ENCODE data around the gene ORC6. TPM values are rescaled to one million over a fixed set of nuclear protein-coding genes. Genes with fewer than 3 reads are reported as not detected.

Gene ORC6
- total and polyA plus RNA-seq, 9 of the 15 experiments (the other 6 are each of a cell fraction or from before 2014, with no cell fraction given): 18.7 to 71.4 (median 47.0) TPM

DNA sequence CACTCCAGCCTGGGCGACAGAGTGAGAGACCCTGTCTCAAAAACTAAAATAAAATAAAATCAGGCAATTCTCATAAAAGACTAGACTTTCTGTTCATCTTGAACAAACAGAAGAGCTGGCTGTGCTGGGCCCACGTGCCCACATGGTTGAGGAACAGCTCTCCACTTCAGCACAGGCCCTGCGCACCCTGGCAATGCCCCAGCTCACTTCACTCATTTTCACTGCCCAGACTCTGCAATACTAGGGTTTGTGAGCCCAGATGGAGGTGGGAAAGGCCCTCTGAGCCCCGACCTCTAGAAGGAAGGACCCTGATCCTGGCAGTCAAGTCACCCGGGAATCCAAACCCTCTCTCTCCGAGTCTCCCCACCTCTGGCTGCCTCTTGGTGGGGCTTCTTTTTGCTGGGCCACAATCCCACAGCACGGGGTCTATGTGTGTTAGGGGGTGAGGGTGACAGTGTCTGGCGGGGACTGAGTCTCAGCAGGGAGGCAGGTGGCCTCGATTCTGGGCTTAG lies 43.9 kb downstream of the ORC6 start:
- no peaks in the 10 kb centered on the region for H3K9me3 ChIP-seq (replicated peaks; ENCODE audit: control insufficient read depth, insufficient read depth, low read depth, low read length)
- no peak overlapping the region for H3K4me3 ChIP-seq
- FAIRE-seq (no peak), ATAC-seq (no peak), DNase-seq (ENCODE audit: extremely low read depth in 1 of 4, low spot score in 3 of 4) (no peak)
- 0 out of 4 replicates have a peak overlapping the region, but pooled peaks of 1 of the 2 experiments have one; percentile 35 for H3K9ac ChIP-seq (ENCODE audit: insufficient read depth in 1 of 2, low read depth in 2 of 2, low read length in 2 of 2)
- H3K4me2 ChIP-seq (ENCODE audit: insufficient read depth, low read length): no peak overlapping the region
- peaks cover 0 to 16% of the 10 kb centered on the region in 2 experiments; a peak in 1 of 5 replicates for H3K4me1 ChIP-seq (replicated peaks in 1 of 2; ENCODE audit: control insufficient read depth in 2 of 2, insufficient read depth in 2 of 2, low read length in 2 of 2)
- ChIA-PET POLR2A (interaction anchor here (0.5 kb wide), 1 partner anchor 20 kb away, joined by 3 read pairs; no protein-coding TSS in a partner anchor), CTCF (ENCODE audit: low intra/inter-chr PET ratio) (no interaction called here)
- no peaks in the 10 kb centered on the region for H3K79me2 ChIP-seq (ENCODE audit: control insufficient read depth, insufficient read depth, low read length)
- H3K9me1 ChIP-seq (ENCODE audit: control insufficient read depth, insufficient read depth, low read length): no peaks in the 10 kb centered on the region
- H3K27me3 ChIP-seq (ENCODE audit: control insufficient read depth in 2 of 2, insufficient read depth in 2 of 2, low read length in 2 of 2): no peaks in the 10 kb centered on the region
- no peaks in the 10 kb centered on the region for H3K36me3 ChIP-seq (ENCODE audit: control insufficient read depth, insufficient read depth, low read length)
- no peak overlapping the region for H3K27ac ChIP-seq (ENCODE audit: extremely low read depth, low read depth, low read length)
- in situ Hi-C loops (cut with MboI) (no loop called here), intact Hi-C loops (cut with micrococcal nuclease) (no loop called here)
- 40% methylated on average over 9 of the region's 9 CpGs for WGBS (ENCODE audit: insufficient coverage, low coverage, missing lambda C conversion rate)
- no TSS peak for BruUV-seq (replicated peaks)
- H2AFZ ChIP-seq (ENCODE audit: low read depth, low read length): no peak overlapping the region
- H4K20me1 ChIP-seq (replicated peaks; ENCODE audit: control insufficient read depth, insufficient read depth, low read length): no peaks in the 10 kb centered on the region
- no peak for TF ChIP-seq XRCC5 (IDR thresholded peaks at IDR 0.05; ENCODE audit: low read depth, low read length)
- TF ChIP-seq FOXA1 (IDR thresholded peaks at IDR 0.05; ENCODE audit: borderline replicate concordance): no peak
- no peak for TF ChIP-seq RB1 (IDR thresholded peaks at IDR 0.05; ENCODE audit: low read depth)
- TF ChIP-seq TRIM28 (IDR thresholded peaks at IDR 0.05): no peak
- TF ChIP-seq ZKSCAN3 (CRISPR knock-in tag; IDR thresholded peaks at IDR 0.05): no peak
- no peak for TF ChIP-seq ZNF57 (CRISPR knock-in tag; IDR thresholded peaks at IDR 0.05)
- TF ChIP-seq IFI16 (CRISPR knock-in tag; IDR thresholded peaks at IDR 0.05): no peak
- no peak for TF ChIP-seq ZC3H11A (IDR thresholded peaks at IDR 0.05; ENCODE audit: low read depth, low read length)
- TF ChIP-seq EP300 (IDR thresholded peaks at IDR 0.05; ENCODE audit: low read length): no peak
